Measurements from ENCODE around the gene GGCX. TPM values are rescaled to one million over a fixed set of nuclear protein-coding genes. Genes with fewer than 3 reads are reported as not detected.

The GGCX gene
- total RNA-seq, 1 experiment from 2014 or later = 38.0 TPM

DNA sequence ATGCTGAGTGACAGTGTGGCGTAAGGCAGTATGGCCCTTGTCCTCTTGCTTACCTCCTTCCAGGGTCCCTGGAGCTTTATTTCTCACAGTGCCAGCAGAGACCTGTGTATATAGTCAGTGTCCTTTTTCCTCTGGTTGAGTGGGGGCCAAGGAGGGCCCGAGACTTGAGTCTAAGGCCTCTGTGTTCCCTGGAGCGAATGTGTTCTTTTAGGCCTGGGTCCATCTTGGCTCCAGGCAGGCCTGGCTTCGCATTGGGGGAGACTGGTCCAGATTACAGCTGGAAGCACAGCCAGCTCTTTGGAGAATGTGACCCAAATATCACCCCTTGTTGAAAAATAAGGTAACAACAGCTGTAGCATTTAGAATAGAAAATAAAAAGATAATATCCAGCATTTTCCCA is 27.9 kb upstream of the GGCX start:
- Histone ChIP-seq H3K4me1 (replicated peaks) (peaks cover 55% of the 10 kb centered on the region), H3K9me3 (replicated peaks) (no peaks in the 10 kb centered on the region), H3K4me3 (no peak overlapping the region), H3K27ac (no peak overlapping the region; the same call in 1 of the 2 replicates), H3K36me3 (no peaks in the 10 kb centered on the region; the same call in 1 of the 2 replicates), H3K27me3 (replicated peaks) (no peaks in the 10 kb centered on the region)
- no peak for DNase-seq (ENCODE audit: low read depth in 1 of 2, low spot score in 2 of 2)

DNA sequence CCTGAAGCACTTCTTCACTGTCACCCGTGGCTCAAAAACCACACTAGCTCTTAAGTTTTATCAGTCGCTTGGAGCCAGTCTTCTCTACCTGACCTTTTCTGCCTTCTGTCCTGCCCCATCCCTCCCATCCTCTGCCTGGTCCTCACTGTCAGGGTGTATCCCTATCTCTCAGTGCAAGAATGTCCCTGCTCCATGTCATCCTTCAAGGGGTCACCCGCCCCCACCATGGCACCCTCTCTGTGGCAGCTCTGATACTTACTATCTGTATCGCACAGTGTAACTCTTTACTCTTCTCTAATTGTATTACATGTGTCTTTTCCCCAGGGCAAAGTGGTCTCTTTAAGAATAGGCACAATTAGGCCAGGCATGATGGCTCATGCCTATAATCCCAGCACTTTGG is 27.4 kb upstream of the GGCX start:
- no peaks in the 10 kb centered on the region for H3K27me3 ChIP-seq (replicated peaks)
- DNase-seq (ENCODE audit: low read depth in 1 of 2, low spot score in 2 of 2) = no peak
- H3K4me1 ChIP-seq (replicated peaks) = peaks cover 59% of the 10 kb centered on the region
- H3K9me3 ChIP-seq (replicated peaks) = no peaks in the 10 kb centered on the region
- H3K4me3 ChIP-seq = no peak overlapping the region
- H3K36me3 ChIP-seq = no peaks in the 10 kb centered on the region; the same call in 1 of the 2 replicates
- no peak overlapping the region for H3K27ac ChIP-seq

DNA sequence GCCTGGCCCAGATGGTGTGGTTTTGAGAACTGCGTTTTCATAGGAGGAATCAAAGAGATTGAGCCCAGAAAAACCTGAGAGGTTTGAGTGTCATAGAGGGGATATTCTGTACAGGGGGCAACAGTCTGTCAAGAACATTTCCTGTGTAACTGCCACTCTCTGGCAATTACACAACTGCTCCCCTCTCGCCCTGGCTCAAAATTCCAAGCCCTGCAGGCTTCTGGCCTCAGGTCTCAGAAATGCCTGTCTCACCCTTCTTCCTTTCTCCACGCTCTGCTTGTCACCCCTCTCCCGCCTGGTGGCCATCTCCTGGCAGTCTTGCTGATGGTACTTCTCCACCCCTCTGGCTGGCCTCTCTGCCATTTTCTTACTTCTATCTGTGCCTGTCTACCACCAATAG is 26.9 kb upstream of the GGCX start:
- Histone ChIP-seq H3K4me1 (replicated peaks) (peaks cover 60% of the 10 kb centered on the region), H3K27me3 (replicated peaks) (no peaks in the 10 kb centered on the region), H3K36me3 (no peaks in the 10 kb centered on the region; the same call in 1 of the 2 replicates), H3K9me3 (replicated peaks) (no peaks in the 10 kb centered on the region), H3K27ac (no peak overlapping the region), H3K4me3 (no peak overlapping the region)
- DNase-seq (ENCODE audit: low read depth in 1 of 2, low spot score in 2 of 2) = no peak

DNA sequence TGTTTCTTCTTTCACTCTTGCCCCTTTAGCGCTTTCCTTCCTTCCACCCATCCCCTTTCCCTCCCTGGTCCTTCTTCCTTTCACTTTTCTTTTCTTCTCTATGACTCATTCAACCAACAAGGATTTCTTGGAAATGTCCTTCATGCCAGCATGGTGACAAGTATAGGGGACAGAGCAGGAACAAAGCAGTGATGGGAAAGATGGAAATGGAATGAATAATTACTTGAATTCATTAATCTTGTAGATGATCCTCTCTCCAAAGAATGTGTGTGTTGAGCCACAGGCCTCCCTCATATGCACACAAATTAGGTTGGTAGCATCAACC is 24.4 kb upstream of the GGCX start:
- Histone ChIP-seq H3K27ac (peak overlapping the region; percentile 81), H3K4me3 (no peak overlapping the region), H3K27me3 (replicated peaks) (no peaks in the 10 kb centered on the region), H3K4me1 (replicated peaks) (peaks cover 49% of the 10 kb centered on the region), H3K36me3 (no peaks in the 10 kb centered on the region), H3K9me3 (replicated peaks) (no peaks in the 10 kb centered on the region)
- DNase-seq (ENCODE audit: low read depth in 1 of 2, low spot score in 2 of 2) = peak in 1 of 2 experiments; percentile 87

DNA sequence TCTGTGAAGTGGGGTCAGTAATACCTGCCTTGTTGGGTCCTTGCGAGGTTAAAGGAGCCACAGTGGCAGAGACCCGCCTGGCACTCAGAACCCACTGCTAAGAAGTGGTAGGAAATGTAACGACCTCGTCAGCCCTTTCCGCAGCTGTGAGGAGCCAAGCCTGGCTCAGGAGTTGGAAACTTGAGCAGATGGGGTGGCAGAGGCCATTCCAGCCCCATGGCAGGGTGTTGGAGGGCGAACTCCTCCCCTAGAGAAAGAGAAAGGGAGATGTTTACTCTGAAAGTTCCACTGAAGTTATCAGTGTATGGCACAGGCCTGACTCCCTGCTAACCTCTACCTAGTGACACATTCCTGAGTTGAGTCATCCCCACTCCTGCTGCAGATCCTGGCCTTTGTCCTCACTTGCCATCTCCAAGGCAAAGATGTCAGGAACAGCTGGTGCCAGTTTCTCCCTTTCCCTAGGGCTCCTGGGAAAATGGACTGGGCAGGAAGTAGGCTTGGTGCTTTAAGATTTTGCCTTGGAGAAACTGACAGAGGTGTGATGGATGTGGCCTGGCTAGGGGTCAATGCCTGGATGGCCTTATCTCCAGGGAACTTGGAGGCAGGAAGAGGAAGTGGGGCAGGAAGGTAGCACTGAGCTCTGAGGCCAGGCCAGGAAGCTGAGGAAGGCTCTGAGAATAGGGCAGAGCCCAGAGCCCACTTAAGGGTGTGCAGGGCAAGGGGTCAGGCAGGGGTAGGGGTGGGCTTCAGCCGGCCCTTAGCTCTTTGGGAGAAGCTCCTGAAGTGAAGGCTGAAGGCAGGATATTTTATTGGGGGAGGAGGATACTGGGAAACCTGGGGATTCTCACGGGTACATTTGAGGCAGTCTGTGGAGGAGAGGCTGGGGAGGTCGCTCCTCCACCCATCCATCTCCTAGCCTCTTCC is 23.8 kb upstream of the GGCX start:
- Histone ChIP-seq H3K27me3 (replicated peaks) (no peaks in the 10 kb centered on the region), H3K4me3 (peak overlapping the region; percentile 60), H3K4me1 (replicated peaks) (peaks cover 44% of the 10 kb centered on the region), H3K27ac (peak overlapping the region; percentile 81), H3K9me3 (replicated peaks) (no peaks in the 10 kb centered on the region), H3K36me3 (no peaks in the 10 kb centered on the region)
- DNase-seq (ENCODE audit: low read depth in 1 of 2, low spot score in 2 of 2) = peak; percentile 89 to 90

DNA sequence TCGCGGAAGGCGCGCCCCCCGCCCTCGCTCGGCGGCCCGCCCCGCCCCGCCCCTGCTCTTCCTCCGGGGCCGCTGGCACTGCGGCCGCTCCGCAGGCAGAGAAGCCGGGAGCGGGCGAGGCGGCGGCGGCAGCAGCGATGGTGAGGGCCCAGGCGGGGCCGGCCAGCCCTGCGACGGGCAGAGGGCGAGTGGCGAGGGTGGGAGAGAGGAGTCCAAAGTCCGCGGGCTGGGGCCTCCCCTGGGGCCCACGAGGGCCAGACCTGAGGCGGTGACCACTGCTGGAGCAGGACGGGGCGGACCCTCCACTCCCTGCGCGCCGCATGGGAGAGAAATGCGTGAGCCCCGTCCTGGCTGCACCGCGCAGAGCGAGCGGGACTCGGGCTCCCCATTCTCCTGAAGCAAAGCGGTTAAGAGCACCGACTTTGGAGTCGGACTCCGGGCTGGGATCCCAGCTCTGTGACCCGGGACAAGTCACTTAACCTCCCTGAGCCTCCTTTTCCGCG is 23.1 kb upstream of the GGCX start, which contains the start of gene VAMP5:
VAMP5 (plus strand) TSS at position 78 of the 503 bp plus-strand sequence; CDS start at position 138, 60 bp downstream.
- Histone ChIP-seq H3K27me3 (replicated peaks) (no peaks in the 10 kb centered on the region), H3K4me3 (peak within 1 kb of the TSS; percentile 60), H3K36me3 (no peaks in the 10 kb centered on the region), H3K9me3 (replicated peaks) (no peaks in the 10 kb centered on the region), H3K4me1 (replicated peaks) (peaks cover 37% of the 10 kb centered on the region), H3K27ac (peak within 1 kb of the TSS; percentile 81)
- no peak for DNase-seq (ENCODE audit: low read depth in 1 of 2, low spot score in 2 of 2)

DNA sequence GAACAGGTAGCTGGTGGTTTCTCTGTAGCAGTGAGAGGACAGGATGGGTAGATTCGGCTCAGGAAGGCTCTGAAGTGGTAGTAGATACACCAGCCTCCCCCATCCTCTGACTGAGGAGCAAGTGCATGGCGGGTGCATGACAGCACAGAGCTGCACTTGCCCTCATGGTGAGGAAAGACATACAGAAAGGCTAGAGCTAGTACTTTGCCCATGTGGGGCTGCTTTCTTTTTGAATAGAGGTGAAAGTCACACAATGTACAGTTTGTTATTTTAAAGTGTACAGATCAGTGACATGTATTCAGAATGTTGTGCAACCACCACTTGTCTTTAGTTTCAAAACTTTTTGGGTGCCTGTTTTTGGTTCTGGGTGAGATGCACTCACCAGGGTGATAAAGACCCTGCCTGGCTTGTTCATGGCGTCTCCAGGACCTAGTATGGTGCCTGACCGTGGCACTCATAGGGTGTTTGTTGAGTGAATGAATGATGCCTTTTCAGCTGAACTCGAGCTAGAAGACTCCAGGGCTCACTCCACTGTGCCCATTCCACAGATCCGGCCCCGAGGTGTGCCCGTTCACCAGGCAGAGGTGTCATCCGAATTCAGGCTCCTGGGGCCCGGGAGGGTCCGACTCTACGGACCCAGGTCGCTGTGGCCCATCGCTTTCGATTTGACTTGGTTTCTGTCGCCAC is 22.5 kb upstream of the GGCX start:
- Histone ChIP-seq H3K36me3 (no peaks in the 10 kb centered on the region), H3K27ac (peak overlapping the region; percentile 81), H3K9me3 (replicated peaks) (no peaks in the 10 kb centered on the region), H3K4me3 (peak overlapping the region; percentile 60), H3K27me3 (replicated peaks) (no peaks in the 10 kb centered on the region), H3K4me1 (replicated peaks) (peaks cover 31% of the 10 kb centered on the region)
- DNase-seq (ENCODE audit: low read depth in 1 of 2, low spot score in 2 of 2) = no peak

DNA sequence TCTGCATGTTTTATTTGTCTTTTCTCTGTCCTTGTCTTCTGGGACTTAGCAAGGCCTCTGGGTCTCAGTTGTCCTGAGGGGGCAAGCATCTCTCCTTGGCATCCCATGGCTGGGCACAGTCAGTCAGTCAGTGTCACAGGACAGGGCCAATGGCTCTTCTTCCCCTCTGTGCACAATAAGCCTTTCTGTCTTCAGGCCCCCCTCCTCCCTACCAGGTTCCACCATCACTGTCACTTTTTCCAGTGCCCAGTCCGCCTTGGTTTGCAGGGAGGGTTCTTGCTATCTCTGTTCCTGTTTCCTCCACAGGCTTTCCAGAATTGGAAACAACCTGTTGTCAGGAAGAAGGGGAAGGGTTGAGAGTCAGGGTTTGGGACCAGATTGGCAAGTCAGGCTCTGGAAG is 21.2 kb upstream of the GGCX start:
- H3K4me1 ChIP-seq (replicated peaks) = peaks cover 30% of the 10 kb centered on the region
- no peaks in the 10 kb centered on the region for H3K9me3 ChIP-seq (replicated peaks)
- H3K36me3 ChIP-seq = no peaks in the 10 kb centered on the region
- H3K27me3 ChIP-seq (replicated peaks) = no peaks in the 10 kb centered on the region
- H3K27ac ChIP-seq = no peak overlapping the region
- DNase-seq (ENCODE audit: low read depth in 1 of 2, low spot score in 2 of 2) = no peak
- H3K4me3 ChIP-seq = no peak overlapping the region

DNA sequence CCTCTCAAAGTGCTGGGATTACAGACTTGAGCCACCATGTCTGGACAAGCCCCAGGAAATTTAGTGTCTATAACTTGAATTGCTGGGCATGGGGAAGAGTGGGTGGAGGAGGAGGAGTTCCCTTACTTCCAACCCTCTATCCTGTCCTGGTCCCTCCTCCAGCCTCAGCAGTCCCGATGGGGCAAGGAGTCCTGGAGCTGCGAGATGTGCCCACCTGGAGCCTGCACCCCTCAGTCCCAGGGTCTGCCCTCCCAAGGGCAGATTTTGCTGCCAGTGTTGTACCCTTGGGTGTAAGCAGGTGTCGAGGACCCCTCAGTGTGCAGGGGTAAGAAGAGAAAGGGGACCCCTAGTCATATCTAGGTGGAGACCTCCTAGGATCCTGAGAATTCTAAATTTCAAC is 18.9 kb upstream of the GGCX start:
- H3K4me3 ChIP-seq = no peak overlapping the region

DNA sequence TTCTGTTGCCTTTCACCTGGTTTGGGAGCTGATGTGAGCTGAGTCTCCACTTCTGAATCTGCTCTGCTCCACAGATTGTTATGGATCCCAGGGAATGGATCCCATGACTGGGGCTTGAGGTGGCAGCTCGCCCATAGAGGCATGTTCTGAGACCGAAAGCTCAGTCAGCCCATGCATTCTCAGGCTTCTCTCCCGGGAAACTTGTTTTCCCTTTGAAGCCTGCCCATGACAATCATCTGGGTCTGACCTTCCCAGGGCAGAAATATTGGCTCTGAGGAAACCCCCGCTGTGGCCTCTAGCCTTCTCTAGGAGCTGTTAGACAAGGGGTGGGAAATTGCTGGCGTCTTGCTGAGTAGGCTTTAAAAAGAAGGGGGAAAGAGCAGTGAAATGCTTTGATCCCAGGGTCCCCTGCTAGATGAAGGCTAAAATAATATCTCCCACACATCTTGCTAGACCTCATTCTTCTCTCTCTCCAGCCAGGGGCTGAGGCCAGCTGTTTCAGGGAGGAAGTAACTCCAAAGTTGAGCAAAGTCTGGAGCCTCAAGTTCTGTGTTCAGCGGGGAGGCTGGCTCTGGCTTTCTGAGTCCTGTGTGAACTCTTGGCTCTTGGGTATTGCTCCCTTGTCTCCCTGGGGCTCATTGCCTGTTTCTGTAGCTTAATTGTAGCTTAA is 18.1 kb upstream of the GGCX start:
- Histone ChIP-seq H3K4me1 (replicated peaks) (peaks cover 12% of the 10 kb centered on the region), H3K27me3 (replicated peaks) (no peaks in the 10 kb centered on the region), H3K4me3 (no peak overlapping the region), H3K27ac (no peak overlapping the region), H3K9me3 (replicated peaks) (no peaks in the 10 kb centered on the region), H3K36me3 (no peaks in the 10 kb centered on the region)
- no peak for DNase-seq (ENCODE audit: low read depth in 1 of 2, low spot score in 2 of 2)

More for the DNA sequence above, 18.9 kb upstream of the GGCX start:
- H3K27me3 ChIP-seq (replicated peaks) = no peaks in the 10 kb centered on the region
- no peak overlapping the region for H3K27ac ChIP-seq
- peaks cover 20% of the 10 kb centered on the region for H3K4me1 ChIP-seq (replicated peaks)
- no peaks in the 10 kb centered on the region for H3K9me3 ChIP-seq (replicated peaks)
- H3K36me3 ChIP-seq = no peaks in the 10 kb centered on the region
- DNase-seq (ENCODE audit: low read depth in 1 of 2, low spot score in 2 of 2) = no peak

DNA sequence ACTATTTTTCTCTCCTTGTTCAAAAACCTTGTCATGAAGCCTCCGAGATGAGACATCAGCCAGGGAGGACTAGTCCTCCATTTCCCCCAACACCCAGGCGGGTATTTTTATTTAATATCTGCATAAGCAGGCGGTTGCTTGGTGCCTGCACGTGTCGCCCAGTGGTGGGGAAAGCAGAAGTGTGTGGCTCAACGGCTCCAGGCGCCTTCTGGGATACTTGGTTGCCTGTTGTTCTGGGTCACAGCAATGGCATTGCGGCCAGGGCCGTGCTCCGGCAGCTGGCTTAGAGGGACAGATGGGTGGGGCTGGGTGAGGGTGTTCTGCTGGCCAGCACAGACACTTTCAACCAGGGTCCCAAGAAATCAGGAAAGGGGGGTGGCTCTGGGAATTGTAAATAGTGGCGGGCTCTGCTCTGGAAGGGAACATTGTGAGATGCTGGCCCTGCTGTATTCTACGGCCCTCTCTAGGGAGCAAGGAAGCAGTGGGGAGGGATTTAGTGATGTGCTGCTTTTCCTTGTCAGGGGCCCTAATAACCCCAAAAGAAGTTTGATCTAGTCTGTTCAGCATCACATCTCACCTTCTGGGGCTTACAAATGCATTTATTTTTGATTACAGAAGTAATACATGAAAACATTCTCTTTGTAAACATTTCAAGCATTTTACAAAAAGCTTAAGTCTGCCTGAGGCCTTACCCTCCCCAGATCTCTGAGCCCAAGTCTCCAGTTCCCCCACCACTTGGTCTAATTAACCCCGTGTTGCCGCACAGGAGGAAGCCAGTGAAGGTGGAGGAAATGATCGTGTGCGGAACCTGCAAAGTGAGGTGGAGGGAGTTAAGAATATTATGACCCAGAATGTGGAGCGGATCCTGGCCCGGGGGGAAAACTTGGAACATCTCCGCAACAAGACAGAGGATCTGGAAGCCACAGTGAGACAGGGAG is 17.2 kb upstream of the GGCX start:
- peaks cover 5% of the 10 kb centered on the region; the same call in 1 of the 2 replicates for H3K4me1 ChIP-seq (replicated peaks)
- no peak overlapping the region for H3K27ac ChIP-seq
- DNase-seq (ENCODE audit: low read depth in 1 of 2, low spot score in 2 of 2) = no peak

DNA sequence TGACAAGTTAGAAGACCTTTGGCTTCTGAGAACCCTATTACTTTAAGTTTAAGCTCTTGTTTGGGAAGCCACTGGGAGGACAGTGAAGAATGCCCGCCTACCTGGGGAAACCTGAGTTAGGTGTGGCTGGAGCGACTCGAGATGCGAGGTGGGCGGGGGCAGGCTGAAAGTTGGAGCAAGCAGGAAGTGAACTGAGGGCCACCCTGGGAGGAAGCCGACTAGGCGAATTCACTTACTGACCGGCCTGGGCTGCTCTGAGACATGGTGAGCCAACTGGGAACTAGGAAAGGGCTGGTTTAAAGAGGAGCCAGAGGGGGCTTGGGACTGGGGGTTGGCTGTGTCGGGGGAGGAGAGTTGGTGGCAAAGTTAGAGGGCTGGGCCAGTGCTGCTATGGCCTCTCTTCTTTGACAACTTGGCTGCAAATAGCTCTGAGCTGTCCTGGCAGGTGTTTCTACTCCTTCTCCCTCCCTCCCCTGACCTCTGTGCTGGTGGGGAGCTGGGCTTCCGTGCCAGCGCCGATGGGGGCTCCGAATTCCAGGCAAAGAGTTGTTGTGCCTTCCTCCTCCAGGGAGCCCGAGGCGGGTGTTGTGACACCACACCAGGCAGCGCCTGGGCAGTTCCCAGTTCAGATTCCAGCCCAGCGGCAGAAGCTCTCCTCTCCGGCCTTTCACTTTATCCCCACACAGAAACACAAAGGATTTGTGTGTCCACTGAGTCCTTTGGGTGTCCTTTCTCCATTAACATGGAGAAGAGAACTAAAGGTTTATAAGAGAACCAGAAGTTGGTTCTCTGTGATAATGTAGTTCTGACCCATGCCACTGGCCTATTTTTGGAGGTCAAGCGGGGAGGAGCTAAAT is 16.3 kb upstream of the GGCX start, which contains the start of gene VAMP8:
VAMP8 (plus strand) TSS at position 201 of the 857 bp plus-strand sequence; CDS start at position 262, 61 bp downstream.
- H3K27me3 ChIP-seq (replicated peaks) = peaks cover 5% of the 10 kb centered on the region
- H3K9me3 ChIP-seq (replicated peaks) = no peaks in the 10 kb centered on the region
- H3K4me3 ChIP-seq = no peak within 1 kb of the TSS
- no peak within 1 kb of the TSS for H3K27ac ChIP-seq
- peaks cover 5% of the 10 kb centered on the region; the same call in 1 of the 2 replicates for H3K4me1 ChIP-seq (replicated peaks)
- no peak for DNase-seq (ENCODE audit: low read depth in 1 of 2, low spot score in 2 of 2)
- no peaks in the 10 kb centered on the region for H3K36me3 ChIP-seq

More for the DNA sequence above, 17.2 kb upstream of the GGCX start:
- Histone ChIP-seq H3K9me3 (replicated peaks) (no peaks in the 10 kb centered on the region), H3K36me3 (no peaks in the 10 kb centered on the region), H3K4me3 (no peak overlapping the region), H3K27me3 (replicated peaks) (no peaks in the 10 kb centered on the region; the same call in 1 of the 2 replicates)
